ENCODE measurements around the gene TYW1.
"Not testable (repeated sequence)": the region's sequence is repeated elsewhere in the genome, so short reads cannot be mapped to it uniquely, and the experiment has no call there.

The TYW1 gene, protein sequence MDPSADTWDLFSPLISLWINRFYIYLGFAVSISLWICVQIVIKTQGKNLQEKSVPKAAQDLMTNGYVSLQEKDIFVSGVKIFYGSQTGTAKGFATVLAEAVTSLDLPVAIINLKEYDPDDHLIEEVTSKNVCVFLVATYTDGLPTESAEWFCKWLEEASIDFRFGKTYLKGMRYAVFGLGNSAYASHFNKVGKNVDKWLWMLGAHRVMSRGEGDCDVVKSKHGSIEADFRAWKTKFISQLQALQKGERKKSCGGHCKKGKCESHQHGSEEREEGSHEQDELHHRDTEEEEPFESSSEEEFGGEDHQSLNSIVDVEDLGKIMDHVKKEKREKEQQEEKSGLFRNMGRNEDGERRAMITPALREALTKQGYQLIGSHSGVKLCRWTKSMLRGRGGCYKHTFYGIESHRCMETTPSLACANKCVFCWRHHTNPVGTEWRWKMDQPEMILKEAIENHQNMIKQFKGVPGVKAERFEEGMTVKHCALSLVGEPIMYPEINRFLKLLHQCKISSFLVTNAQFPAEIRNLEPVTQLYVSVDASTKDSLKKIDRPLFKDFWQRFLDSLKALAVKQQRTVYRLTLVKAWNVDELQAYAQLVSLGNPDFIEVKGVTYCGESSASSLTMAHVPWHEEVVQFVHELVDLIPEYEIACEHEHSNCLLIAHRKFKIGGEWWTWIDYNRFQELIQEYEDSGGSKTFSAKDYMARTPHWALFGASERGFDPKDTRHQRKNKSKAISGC

DNA sequence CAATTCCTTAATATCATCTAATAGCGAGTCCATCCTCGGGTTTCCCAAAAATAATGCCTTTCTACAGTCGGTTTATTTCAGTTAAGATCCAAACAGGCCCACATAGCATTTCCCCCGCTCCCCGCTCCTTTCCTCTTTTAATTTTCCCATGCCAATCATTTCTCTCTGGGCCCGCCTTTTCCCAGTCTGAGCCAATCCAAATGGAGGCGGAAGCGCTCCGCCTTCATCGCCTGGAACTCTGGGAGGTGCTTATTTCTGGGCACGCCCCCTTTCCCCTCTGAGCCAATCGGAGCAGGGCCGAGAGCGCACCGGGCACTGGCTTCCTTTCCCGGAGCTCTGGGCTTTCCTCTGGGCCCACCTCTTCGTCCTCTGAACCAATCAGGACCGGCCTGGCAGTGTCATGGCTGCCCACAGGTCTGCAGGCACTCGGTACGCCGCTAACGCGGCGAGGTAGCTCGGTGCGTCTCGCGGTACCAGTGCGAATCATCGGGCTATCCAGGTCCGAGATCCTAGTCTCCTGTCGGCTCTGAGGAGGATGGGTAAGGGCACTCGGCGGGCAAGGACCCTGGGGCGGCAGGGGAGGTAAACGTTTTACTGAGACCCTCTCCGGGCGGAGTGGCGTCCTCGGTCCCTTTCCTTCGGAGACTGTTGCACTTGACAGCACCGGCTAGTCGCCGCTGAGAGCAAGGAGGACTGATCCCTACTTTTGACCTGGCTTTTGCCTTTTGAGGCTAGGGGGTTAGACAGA, at the start of gene TYW1:
Gene TYW1, plus strand, starts transcription at position 390 of the 748 bp plus-strand sequence. Its CDS starts 146 bp downstream, at position 536.
- peak; percentile 99 for DNase-seq

DNA sequence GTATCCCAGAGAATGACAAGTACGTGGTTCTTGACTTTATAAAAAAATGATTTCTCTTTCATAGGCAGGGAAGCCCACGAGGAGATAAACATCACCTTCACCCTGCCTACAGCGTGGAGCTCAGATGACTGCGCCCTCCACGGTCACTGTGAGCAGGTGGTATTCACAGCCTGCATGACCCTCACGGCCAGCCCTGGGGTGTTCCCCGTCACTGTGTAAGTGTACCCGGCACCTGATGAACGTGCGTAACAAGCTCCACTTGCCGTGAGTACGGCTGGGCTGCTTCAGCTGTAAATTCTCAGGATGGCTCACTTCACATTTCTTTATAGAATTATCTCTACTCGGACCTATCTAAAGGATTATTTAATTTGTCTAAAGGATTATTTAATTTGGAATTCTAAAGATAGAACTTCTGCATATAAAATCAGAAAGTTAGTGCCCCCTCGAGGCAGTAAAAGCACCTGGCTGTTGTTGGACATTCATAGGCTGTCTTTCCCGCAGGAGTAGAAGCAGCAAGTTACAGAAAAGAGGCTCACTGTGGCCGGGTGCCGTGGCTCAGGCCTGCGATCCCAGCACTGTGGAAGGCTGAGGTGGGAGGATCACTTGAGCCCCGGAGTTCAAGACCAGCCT, 48.0 kb upstream of the TYW1 start:
- DNase-seq: no peak

DNA sequence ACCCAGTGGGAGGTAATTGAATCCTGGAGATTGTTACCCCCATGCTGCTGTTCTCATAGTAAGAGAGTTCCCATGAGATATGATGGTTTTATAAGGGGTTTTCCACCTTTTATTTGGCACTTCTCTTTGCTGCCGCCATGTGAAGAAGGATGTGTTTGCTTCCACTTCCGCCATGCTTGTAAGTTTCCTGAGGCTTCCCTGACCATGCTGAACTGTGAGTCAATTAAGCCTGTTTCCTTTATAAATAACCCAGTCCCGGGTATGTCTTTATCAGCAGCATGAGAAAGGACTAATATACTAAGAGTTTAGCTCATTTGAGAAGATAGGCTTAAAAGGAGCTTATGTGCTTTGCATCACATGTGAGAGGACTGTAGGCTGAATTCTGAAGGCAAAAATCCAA, 46.3 kb upstream of the TYW1 start:
- no peak for DNase-seq

DNA sequence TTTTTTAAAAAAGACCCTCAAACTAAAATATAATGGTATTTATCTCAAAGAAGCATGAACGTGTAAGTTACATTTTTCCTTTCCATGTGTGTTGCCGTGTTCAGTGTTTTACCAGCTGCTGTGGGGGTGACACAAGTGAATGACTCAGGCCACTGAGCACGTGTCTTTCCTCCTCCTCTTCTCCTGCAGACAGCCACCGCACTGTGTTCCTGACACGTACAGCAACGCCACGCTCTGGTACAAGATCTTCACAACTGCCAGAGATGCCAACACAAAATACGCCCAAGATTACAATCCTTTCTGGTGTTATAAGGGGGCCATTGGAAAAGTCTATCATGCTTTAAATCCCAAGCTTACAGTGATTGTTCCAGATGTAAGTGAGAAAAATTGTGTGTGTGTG, 45.9 kb upstream of the TYW1 start:
- DNase-seq: no peak

DNA sequence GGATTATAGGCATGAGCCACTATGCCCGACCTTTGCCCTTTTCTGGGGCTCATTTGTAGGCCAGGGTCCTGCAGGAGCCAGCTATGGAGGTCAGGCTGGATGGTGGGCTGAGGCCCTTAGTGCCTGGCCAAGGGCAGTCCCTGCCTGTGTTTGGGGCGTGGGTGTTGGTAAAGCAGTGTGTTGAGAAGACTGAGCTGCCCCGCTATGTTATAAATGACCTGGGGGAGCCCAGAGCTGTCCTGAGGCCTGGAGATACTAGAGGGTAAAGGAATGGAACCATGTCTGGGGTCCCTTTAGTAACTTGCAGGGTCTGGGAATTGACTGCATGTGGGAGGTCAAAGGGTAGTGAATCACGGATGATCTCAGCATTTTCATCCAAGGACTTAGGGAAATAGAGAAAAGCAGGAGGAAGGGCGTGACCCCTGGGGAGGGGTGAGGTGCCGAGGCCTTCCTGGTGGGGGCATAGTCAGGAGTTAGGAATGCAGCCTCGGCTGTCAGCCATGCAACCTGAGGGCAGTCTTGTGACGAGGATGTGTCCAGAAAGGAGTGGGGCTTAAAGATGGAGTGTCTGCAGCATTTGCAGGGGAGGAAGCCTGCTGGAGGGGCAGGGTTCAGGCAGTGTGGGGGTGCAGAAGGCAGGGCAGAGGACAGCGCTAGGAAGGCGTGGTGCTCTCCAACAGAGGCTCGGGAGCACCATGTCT, 44.1 kb upstream of the TYW1 start:
- DNase-seq: no peak

DNA sequence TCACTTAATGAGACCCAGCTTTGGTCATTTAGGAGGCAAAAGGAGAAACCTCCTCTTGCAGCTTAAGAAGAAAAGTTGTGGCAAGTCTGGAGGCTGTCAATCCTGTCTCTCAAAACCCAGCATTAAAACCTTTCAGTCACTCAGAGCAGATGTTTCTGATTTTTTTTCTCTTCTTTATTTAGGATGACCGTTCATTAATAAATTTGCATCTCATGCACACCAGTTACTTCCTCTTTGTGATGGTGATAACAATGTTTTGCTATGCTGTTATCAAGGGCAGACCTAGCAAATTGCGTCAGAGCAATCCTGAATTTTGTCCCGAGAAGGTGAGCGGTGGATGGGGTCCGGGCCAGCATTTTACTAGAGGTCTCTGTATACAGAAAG, 43.6 kb upstream of the TYW1 start:
- no peak for DNase-seq

DNA sequence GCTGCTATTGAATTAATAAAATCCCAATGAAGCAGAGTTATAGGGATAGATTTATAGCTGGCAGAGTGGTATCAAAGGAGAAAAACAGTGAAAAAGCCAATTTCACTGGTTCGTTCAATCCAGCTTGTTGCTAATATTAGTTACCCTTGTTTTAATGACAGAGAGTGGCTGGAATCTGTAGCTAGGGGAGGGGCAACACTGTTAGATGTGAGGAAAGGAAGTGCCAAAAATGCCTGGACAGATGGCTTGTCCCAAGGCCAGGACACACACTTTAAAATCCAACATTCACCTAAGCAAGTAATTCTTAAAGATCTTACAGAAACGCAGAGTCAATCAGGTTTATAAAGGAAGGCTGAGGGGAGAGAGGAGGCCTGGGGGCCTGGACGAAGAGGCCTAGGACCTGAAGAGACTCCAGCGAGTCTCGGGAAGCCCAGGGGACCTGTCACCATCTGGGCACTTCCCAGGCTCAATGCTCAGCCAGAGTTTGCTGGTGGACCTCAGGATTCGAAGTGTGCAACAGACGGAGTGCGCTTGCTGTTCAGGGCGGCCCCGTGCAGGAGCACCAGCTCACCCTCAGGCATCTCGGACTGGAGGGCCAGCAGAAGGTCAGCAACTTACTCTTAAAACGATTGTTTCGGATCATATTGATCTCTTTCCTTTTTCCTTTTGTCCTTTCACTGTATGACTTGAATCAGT, 38.9 kb upstream of the TYW1 start:
- DNase-seq: no peak

DNA sequence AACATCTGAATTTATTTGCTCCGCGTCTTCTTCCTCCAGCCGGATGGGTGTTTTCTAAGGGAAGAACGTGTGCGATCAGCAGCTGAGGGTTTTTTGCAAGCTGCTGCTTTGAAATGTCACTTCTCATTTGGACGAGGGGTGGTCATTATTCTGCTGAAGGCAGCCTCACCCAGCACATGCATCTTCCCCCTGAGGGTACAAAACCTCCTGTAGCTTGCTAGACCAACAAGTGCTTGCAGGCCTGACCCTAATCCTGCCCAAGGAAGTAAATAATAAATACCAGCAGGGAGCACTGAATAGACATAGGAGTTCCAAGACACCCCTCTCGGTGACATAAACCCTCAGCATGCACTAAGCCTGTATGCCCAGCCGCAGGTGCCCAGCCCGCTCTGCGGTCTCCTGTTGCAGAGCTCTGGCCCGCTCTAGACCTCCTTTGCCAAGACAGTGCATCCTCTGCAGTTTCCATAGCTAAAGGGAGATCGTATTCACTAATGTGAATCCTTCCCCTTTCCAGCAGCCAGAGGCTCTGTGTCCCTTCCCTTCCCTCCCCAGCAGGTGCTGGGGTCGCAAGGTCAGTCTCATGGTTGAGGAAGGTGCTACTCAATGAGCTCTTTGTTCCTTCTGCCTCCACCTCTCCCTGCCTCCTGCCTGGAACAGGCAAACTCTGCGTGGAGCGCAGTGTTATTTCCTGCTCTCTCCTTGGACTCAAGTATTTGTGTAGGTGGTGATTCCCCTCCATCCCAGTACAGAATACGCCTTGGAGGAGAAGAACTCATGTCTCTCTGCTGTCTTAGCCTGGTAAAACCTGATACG, 37.9 kb upstream of the TYW1 start:
- DNase-seq: no peak

DNA sequence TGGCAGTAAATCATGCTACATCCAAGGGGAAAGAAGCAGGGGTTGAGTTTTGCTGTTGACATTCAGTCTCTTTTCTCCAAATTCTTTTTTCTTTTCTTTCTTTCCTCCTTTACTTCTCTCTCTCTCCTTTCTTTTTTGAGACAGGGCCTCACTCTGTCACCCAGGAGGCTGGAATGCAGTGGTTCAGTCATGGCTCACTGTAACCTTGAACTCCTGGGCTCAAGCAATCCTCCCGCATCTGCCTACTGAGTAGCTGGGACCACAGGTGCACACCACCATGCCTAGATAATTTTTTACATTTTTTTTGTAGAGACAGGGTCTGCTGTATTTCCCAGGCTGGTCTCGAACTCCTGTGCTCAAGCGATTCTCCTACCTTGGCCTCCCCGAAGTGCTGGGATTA, 36.4 kb upstream of the TYW1 start:
- DNase-seq: no peak

DNA sequence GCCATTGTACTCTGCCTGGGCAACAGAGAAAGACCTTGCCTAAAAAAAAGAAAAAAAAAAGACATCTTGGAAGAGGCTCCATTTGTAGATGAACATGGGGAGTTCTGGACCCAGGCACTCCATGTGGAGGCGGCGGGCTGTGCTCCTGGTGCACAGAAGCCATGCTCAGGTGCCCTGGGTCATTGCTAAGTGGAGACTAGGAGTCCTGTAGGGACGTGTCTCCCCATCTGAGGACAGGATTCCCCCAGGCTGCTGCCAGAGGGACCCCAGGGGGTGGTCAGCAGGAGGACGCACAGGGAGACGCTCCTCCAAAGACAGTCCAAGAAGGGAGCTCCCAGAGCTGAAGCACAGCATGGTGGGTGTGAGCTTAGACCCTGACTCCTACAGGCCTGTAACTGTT, 35.5 kb upstream of the TYW1 start:
- DNase-seq: no peak

DNA sequence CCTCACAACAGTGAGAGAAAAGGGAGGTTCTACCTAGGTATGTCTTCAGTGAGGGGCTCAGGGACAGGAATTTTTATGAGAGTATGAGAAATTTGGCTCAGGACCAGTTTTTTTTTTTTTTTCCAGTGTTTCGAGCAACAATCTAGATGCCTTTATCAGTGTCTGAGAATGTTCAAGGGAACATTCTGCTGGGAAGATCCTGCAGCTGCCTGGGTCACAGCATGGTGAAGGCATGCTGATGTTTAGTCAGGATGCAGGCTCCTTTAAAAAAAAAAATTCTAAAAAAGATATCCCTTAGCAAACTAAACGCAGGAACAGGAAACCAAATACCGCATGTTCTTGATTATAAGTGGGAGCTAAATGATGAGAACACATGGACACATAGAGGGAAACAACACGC, 32.2 kb upstream of the TYW1 start:
- DNase-seq: no peak

DNA sequence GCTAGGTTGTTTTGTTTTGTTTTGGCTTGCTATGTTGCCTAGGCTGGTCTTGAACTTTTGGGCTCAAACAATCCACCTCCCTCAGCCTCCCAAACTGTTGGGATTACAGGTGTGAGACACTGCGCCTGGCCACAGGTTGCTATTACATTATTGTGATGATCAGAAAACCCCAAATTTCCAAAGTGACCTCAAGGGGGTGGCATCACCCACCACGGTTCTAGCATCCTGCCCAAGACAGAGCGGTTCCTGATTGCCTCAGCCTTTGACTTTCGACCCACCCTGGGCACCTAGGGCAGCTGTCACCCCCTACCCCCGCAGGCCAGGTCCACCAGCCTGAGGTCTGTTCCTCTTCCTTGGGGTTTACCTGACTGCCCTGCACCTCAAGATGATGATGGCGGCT, 29.6 kb upstream of the TYW1 start:
- DNase-seq: no peak

DNA sequence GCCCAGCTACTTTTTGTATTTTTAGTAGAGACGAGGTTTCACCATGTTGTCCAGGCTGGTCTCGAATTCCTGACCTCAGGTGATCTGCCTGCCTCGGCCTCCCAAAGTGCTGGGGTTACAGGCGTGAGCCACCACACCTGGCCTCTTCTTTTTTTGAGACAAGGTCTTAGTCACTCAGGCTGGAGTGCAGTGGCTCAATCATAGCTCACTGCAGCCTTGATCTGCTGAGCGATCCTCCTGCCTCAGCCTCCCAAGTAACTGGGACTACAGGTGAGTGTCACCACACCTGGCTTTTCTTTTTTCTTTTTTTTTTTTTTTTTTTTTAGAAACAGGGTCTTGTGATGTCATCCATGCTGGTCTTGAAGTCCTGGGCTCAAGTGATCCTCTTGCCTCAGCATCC, 27.6 kb upstream of the TYW1 start:
- DNase-seq: not testable (repeated sequence)

DNA sequence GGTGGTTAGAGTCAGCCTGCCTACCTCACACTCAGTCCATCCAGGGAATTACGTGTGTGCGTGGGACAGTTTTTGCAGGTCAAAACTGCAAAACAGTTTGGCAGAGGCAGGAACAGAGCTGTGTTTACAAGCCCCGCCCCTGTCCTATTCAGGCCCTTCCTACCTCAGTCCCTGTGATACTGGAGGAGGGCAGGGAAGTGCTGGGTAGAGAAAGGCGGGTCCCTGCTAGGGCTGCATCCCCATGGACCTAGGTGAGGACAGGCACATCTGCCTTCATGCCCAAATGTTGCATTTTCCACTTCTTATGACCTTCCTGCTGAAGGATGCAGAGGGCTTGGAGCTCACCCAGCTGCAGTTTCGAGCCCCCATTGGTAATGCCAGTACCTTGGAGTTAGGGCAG, 26.3 kb upstream of the TYW1 start:
- no peak for DNase-seq

DNA sequence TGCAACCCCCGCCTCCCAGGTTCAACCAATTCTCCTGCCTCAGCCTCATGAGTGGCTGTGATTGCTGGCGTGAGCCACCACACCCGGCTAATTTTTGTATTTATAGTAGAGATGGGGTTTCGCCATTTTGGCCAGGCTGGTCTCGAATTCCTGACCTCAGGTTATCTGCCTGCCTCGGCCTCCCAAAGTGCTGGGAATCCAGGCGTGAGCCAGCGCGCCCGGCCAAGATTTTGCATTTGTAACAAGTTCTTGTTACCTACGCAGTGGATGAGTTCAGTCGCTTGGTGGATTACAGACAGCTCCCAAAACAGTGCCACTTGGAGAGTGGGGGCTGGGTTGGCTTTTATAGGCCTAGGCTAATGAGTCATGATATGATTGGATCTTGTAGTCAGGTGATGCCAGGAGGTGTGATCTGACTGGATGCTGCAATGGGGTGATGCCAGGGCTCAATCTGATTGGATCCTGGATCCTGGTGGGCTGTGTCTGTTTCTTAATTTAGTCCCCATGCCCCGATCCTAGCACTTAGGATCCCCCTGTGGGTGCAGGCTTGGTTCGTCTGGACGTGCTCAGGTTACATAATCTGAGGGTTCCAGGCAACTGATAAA, 21.5 kb upstream of the TYW1 start:
- no peak for DNase-seq

DNA sequence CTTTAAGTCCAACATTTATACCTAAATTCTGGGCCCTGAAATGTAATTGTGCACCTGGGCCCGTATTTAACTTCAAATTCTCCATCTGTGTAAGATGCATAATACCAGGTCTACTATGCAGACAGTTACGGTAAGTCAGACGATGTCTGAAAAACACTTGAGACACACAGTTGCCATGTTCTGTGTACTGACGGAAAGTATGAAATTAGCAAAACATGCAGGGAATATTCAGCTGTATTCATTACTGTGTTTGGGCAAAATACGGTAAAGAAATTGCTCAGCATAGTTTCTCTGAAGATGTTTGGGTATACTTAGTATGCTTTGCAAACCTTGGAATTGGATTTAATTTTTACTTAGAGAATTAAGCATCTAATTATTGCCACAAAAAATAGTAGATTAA, 18.3 kb upstream of the TYW1 start:
- not testable (repeated sequence) for DNase-seq

DNA sequence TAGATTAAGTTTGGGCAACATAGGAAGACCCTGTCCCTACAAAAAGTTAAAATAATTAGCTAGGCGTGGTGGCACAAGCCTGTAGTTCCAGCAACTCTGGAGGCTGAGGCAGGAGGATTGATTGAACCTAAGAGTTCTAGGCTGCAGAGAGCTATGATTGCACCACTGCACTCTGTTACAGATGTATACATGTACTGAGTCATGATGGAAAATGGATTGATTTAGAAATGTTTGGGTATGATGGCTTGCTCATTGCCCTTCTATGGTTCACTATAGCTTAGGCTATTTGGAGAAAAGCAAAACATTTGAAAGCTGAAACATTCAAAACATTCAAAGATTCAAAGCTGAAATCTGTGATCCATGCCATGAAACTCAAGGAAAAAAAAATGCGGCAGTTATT, 17.6 kb upstream of the TYW1 start:
- DNase-seq: not testable (repeated sequence)

DNA sequence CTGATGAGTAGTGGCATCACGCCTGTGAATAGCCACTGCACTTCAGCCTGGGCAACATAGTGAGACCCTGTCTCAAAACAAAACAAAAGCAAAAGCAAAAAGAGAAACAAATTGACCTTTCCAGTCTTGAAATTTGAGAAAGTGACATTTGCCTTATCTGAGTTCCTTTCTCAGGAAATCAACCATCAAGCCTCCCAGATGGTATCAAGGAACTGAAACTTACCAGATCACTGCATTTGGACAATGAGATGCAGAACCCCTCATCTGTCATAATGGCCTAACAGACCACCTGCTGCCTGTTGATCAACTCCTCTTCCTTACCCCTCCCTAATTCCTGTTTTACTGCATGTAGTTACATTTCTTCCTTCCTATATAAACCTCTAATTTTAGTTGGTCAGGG, 16.3 kb upstream of the TYW1 start:
- not testable (repeated sequence) for DNase-seq

DNA sequence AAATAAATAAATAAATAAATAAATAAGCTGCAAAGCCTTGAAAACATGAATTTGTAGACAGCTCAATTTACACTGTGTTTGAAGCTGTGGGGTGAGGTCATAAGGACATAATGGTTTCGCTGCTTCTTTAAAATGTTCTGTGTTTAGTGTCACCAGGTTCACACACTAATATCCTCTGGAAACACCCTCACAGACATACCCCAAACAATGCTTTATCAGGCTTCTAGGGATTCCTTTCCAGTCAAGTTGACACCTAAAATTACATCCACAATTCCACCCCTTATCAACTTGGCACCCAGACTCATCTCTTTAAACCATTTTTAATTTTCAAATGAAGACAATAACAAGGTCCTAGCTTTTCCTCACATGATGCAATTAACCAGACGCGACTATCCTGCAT, 7.1 kb upstream of the TYW1 start:
- DNase-seq: not testable (repeated sequence)

DNA sequence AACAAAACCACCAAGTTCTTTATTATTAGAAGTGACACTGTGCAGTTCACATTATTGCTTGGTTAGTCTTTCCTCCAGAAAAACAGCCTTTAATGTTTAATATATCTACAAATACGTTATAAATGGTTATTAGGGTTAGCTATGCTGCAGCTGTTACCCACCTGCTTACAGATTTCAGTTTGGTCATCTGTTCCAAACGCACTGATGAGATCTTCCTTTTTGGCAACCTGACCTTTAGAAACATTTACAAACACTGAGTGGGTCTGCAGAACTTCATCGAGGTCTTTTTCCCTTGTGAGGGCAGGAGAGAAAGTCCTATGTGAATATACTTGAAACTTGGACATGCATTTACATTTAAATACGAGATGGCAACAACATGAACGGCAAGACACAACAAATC, 2.6 kb upstream of the TYW1 start:
- DNase-seq: not testable (repeated sequence)

DNA sequence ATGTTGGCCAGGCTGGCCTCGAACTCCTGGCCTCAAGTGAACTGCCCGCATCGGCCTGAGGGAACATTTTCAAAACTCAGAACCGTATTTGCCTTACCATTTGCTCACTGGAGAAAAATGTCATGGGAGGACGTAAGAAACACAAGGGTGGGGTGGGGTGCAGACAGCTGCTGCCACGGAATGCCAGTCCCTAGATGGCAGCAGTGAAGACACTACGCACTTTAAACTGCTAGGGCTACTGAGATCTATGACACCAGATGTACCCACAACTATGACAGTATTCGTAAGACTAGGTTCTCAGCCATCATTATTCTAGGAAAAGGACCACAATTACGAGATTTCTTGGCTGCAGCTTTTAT, 2.0 kb upstream of the TYW1 start:
- peak; percentile 80 for DNase-seq
